ENCODE measurements around the gene GSE1. TPM values are rescaled to one million over a fixed set of nuclear protein-coding genes. Genes with fewer than 3 reads are reported as not detected.
"Not testable (repeated sequence)": the region's sequence is repeated elsewhere in the genome, so short reads cannot be mapped to it uniquely, and the experiment has no call there.

GSE1 gene
- total RNA-seq, 6 experiments from 2014 or later = 30.0 to 48.0 (median 38.8) TPM

- Histone ChIP-seq H3K27ac (no peak overlapping the region), H3K27me3 (no peaks in the 10 kb centered on the region), H3K36me3 (no peaks in the 10 kb centered on the region), H3K9me3 (no peaks in the 10 kb centered on the region), H3K4me3 (no peak overlapping the region), H3K4me1 (no peaks in the 10 kb centered on the region)
- TF ChIP-seq CTCF (IDR thresholded peaks at IDR 0.05) = no peak
- TF ChIP-seq POLR2A (IDR thresholded peaks at IDR 0.05) = no peak
- WGBS (ENCODE audit: insufficient coverage, low coverage, low lambda C conversion rate, missing lambda C conversion rate) = 97% methylated on average over 5 of the region's 11 CpGs
- ATAC-seq (no peak), DNase-seq (no peak)
- intact Hi-C loops (cut with DNase I) = no loop called here
Measured at GRCh38 chr16:85591381-85591780, 21.7 kb upstream of the GSE1 start.

DNA sequence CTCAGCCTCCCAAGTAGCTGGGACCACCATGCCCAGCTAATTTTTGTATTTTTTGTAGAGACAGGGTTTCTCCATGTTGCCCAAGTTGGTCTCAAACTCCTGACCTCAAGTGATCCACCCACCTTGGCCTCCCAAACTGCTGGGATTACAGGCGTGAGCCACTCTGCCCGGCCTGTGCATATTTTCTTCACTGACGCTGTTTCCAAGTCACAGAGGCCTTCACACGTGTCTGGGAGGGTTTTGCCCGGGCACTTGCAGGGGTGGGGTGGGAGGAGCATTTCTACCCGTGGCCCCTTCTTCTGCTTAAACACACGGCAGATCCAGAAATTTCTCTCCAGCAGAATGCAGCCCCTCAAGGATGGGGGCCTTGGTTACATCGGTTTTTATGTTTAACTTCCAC lies 20.8 kb upstream of the GSE1 start:
- H3K4me3 ChIP-seq; DNase-seq; H3K9me3 ChIP-seq; H3K27me3 ChIP-seq; intact Hi-C loops (cut with DNase I); H3K27ac ChIP-seq; ATAC-seq; H3K4me1 ChIP-seq; H3K36me3 ChIP-seq: not testable (repeated sequence)
- WGBS (ENCODE audit: insufficient coverage, low coverage, low lambda C conversion rate, missing lambda C conversion rate) = 47% methylated on average over 5 of the region's 8 CpGs

DNA sequence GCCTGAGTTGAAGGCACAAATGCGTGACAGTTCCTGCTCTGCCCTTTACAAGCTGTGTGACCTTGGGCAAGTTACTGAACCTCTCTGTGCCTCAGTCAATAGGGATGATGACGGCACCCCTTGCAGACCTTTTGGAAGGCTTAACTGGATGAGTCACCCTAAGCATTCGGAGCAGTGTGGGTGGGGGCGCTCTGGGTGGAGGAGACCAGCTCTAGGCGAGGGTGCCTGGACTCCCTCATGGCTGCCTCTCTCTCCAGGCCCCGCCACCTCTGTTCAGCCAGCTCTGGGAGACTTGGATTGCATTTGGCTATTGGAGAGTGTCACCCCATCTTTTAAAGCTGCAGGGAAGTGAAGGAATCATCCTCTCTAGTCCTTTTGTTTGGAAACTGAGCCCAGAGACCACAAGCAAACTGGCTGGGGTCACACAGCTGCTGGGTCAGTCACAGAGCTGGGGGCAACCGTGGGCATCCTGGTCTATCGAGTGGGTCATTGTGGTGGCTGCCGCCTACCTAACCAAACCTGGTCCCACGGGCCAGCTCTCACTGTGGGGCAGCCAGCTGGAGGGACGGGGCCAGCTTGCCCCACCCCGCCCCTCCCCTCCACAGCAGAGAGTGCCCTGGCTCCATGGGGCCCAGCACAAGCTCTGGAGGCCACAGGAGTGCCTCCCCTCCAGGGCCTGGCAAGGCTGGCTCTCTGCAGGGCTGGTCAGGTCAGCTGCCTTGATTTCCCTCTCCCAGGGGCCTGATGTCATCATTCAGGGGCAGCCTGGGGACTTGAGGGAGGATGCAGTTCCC lies 20.2 kb upstream of the GSE1 start:
- H3K9me3 ChIP-seq = no peaks in the 10 kb centered on the region
- H3K27ac ChIP-seq = no peak overlapping the region
- no peaks in the 10 kb centered on the region for H3K36me3 ChIP-seq
- DNase-seq = no peak
- no peaks in the 10 kb centered on the region for H3K4me1 ChIP-seq
- 89% methylated on average over 3 of the region's 12 CpGs for WGBS (ENCODE audit: insufficient coverage, low coverage, low lambda C conversion rate, missing lambda C conversion rate)
- no peak overlapping the region for H3K4me3 ChIP-seq
- no peaks in the 10 kb centered on the region for H3K27me3 ChIP-seq
- intact Hi-C loops (cut with DNase I) = no loop called here
- ATAC-seq = peak in 1 of 4 donors; percentile 41
- no peak for TF ChIP-seq POLR2A (IDR thresholded peaks at IDR 0.05)
- TF ChIP-seq CTCF (IDR thresholded peaks at IDR 0.05) = no peak

GRCh38 chr16:85593494-85594221 lies 19.5 kb upstream of the GSE1 start:
- Histone ChIP-seq H3K9me3 (no peaks in the 10 kb centered on the region), H3K27me3 (no peaks in the 10 kb centered on the region), H3K27ac (no peak overlapping the region), H3K4me3 (no peak overlapping the region), H3K4me1 (no peaks in the 10 kb centered on the region), H3K36me3 (no peaks in the 10 kb centered on the region)
- no peak for DNase-seq
- no peak for ATAC-seq
- no peak for TF ChIP-seq POLR2A (IDR thresholded peaks at IDR 0.05)
- TF ChIP-seq CTCF (IDR thresholded peaks at IDR 0.05) = no peak
- intact Hi-C loops (cut with DNase I) = no loop called here
- 63% methylated on average over 9 of the region's 21 CpGs for WGBS (ENCODE audit: insufficient coverage, low coverage, low lambda C conversion rate, missing lambda C conversion rate)

Data from right lobe of liver (tissue), 6 donors.